ENCODE data around the gene SLC1A4.
"Not testable (repeated sequence)": the region's sequence is repeated elsewhere in the genome, so short reads cannot be mapped to it uniquely, and the experiment has no call there.

Gene SLC1A4

GRCh38 chr2:65027616-65028244 is 38.5 kb downstream of the SLC1A4 start:
- no peak for DNase-seq

DNA sequence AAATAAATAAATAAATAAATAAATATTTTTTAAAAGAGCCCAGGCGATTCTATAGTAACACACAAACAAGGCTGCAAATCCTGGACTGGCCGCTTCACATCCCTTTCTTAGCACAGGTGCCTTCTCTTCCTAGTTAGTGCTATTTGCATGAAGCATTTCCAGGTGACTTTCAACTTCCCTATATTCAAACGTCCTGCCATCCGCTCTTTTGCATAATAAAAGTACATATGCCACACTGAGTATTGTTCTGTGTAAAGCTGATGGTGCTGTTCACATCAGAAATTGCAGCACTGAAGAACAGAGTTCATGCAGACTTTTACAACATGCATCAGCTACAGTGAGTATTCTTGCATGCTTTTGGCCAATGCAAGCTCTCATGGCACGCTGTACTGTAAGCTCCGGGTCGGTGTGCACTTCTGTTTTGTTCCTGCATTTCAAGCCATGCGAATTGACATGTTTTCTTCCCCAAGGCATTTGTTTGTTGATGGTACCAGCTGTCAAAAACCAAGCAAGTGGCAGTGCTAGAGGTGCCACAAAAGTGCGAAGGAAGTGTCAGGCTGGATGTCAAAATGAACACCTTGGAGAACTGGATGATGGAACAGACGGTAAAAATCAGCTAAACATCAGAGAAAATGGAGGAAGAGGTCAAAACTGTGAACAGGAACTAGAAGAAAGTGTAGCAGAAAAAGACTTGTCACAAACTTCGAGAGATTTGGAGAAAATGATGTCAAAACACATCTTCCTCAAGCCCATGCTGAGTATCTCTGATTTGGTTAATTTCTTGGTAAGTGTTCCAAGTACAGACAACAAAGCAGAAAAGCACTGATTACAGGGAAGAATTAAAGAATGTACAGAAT is 41.5 kb downstream of the SLC1A4 start:
- no peak for DNase-seq

- no peak for DNase-seq
Measured at GRCh38 chr2:65031341-65032018, 42.3 kb downstream of the SLC1A4 start.

DNA sequence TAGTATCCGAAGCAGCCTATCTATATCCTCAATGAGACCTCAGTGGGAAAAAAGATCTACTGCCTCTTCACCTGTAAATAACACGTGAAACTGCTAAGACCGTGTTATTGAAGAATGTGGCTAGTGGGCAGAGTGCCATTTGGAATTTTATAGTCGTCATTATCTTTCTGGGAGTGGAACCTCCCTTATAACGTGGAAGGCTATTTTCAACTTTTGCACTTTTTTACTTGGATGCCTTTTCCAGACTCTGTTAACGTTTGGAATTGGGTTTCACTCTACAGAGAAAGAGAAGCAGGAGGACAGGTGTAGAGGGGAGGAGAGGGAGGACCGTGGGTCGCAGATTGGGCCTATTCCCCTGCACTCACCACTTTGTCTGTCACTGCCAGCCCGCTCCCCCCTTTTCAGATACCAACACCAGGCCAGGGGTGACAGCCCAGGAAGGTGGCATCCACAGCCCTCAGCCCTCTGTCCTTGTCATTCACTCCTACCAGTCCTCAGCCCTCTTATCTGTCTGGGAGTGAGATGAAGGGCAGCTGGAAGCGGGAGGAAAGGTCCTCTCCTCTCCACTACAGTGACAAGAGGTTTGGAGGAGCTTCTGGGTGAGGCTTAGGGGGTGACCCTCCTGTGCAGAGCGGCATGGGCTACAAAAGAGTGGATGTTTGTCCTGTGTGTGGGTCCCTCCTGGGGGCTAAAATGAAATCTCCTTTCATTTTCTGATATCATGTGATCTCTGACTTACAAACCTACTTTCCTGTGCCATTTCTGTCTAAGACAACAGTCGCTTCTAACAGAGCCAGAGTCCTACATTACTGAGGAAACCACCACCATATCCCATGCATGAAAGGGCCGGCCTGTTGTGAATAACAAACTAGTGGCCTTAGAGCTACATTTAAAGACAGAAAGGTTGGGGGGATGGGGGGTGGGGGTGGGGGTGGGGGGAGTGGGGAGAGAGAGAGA is 43.1 kb downstream of the SLC1A4 start:
- no peak for DNase-seq

DNA sequence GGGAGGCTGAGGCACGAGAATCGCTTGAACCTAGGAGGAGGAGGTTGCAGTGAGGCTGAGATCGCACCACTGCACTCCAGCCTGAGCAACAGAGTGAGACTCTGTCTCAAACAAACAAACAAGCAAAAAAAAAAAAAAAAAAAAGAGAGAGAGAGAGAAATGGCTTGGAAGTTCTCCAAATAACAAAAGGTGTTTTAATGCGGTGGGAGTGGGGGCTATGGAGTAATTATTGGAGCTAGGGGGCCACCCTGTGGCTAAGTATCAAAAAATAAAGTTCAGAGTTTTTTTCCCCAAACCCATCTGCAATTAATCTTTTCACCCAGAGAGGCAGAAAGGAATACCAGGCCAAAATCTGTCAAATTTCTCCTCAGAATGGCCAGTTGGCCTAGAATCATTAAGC is 44.0 kb downstream of the SLC1A4 start:
- DNase-seq: no peak

GRCh38 chr2:65033667-65034066 is 44.5 kb downstream of the SLC1A4 start:
- DNase-seq: not testable (repeated sequence)

- no peak for DNase-seq
Measured at GRCh38 chr2:65035351-65035943, 46.2 kb downstream of the SLC1A4 start.

DNA sequence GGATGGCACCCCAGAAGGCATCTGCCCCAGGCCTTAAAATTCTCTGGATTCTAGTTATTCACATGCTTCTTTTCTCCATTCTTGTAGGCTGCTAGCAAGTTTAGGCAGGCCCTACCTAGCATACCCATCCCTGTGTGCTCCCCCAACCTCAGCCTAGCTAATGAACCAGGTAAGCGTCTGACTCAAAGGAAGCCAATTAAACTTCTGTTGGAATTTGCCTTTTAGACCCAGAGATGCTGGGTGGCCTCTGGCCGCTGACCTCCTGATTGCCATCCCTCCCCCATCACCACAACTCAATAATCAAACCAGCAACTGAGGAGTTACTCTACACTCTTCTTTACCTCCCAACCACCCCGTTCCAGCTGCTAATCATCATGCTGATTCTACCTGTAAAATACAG is 48.0 kb downstream of the SLC1A4 start:
- no peak for DNase-seq

DNA sequence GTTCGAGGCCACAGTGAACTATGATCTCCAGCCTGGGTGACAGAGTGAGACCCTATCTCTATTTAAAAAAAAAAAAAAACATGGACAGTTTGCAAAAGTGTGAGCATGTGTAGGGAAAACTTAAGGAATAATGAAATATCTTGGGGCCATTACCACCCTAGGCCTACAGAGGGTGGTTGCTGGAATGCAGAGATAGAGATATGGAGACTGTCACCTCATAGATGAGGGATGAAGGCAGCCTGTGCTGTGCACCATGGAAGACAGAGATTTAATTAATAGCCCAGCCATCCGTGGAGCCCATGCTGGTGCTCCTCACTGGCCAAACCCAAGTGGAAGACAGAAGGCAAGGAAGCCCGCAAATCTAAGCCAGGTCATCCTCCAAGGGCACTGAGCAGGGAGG is 50.4 kb downstream of the SLC1A4 start:
- no peak for DNase-seq

GRCh38 chr2:65040400-65041261 is 51.4 kb downstream of the SLC1A4 start:
- DNase-seq: peak; percentile 77 to 81

DNA sequence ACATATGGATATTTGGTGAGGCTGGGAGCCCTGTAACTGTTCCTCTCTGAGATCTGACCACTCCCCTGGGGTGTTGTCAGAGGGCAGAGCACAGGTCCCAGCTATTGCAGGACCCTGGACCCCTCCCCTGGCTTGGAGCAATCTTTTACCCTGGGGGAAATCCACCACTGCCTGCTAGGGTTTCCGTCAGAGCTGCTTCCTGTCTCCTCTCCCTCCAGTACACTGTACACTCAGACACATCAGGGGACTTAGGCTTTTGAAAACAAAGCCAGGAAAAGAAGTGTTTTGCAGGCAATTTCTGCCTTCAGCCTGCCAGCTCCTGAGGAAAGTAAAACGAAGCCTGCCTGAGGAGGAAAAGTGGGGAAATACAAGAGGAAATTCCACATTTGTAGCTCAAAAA is 53.8 kb downstream of the SLC1A4 start:
- no peak for DNase-seq

GRCh38 chr2:65044097-65044735 is 55.0 kb downstream of the SLC1A4 start:
- DNase-seq: no peak

DNA sequence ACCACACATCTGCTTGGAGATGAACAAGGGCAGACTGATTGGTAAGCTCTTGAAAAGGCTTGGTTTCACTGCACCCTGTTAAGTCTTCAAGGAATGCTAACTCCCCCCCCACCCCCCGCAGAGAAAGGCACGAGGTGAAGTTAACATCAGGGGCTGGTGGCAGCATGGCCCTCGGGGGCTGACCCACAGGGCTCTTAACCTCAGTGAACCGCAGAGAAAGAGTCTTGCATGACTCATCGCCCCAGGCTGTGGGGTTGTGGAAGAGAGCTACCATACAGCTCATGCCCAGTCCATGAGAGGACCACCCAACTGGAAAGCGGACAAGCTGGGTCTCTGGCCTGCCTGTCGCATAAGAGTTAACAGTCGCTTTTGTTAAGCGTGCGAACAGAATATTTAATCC is 56.5 kb downstream of the SLC1A4 start:
- DNase-seq: no peak

DNA sequence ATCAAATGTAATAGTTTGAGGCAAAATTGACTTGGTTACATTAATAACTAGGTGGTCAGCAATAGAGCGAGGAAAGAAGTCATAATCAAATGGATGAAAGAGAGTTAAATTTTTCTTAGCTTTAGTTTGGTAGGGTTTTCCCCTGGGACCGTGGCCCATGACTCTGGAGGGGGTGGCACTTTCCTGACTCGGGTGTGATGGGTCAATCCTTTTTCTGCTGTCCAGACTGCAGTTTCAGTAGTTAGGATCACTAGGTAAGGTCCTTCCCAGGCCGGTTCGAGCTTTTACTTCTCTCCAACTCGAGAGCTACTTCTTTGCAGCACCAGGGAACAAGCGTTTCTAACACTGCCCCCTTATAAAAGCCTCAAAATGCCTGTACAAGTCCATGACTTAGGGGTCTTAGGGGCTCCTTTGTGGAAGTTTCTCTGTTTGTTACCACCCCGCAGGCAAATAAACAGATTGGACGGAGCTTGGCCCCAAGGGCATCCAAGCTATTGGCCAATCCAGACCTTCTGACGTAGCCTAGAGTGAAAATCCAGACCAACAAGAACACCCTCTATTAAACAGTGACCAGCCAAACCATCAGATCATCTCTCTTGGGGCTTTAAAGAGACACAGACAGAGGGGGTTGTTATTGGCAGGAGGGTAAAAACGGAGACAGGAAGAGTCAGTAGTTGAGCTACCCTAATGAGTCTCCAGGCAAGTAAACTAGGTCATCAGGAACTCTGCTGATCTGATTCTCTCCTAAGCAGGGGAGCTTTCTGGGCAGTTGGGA is 57.6 kb downstream of the SLC1A4 start:
- no peak for DNase-seq

DNA sequence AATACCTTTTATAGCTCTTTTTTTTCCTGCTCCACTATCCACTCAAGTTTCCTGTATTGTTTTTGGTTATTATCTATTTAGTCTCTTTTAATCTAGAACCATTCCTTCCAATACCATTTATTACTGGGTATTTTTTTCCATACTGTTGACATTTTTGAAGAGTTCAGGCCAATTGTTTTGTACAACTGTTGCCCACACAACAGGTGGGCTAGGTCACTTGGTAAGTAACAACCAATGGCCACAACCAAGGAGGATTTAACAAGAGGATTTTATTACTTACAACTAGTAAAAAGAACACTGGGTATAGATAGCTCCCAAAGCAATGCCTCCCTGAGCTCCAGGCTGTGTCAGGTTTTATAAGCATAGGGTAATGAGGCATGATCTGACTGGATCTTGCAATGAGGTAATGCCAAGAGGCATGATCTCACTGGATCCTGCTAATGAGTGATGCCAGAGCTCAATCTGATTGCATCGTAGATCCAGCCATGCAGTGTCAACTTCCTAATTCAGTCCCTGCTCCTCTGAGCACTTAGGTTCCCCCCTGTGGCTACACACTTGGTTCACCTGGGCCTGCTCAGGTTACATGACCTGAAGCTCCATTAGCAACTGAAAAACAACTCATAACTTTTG is 59.9 kb downstream of the SLC1A4 start:
- DNase-seq: no peak

DNA sequence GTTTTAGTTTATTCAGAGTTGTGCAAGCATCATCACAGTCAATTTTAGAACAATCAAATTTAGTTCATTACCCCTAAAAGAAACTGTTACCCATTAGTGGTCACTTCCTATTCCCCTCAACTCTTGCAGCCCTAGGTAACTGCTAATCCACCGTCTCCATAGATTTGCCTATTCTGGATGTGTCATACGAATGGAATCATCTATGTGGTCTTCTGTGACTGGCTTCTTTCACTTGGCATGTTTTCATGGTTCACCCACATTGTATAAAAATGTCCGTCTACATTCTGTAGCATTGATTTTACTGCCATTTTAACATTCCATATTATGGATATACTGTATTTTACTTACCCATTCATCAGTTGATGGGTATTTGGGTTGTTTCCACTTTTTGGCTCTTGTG is 61.7 kb downstream of the SLC1A4 start:
- DNase-seq: no peak

GRCh38 chr2:65053199-65053598 is 64.0 kb downstream of the SLC1A4 start:
- DNase-seq: no peak

GRCh38 chr2:65054749-65055421 is 65.7 kb downstream of the SLC1A4 start:
- DNase-seq: no peak

Data from stimulated activated CD4-positive, alpha-beta T cell treated with anti-CD3 and anti-CD28 coated beads, Interleukin-2, amount 100 ng/mL, for 24 hours (primary cell).